GM12878 (cell line): Measurements from ENCODE around the gene MCRIP2.

Experiments
- BACH1 ChIP-seq: fragments of 450-650 bp; IDR thresholded peaks from 2 replicates; pipeline ENCODE4 v1.6.1; 2017; ENCODE audit warnings: mild to moderate bottlenecking, borderline replicate concordance
- CHD2 ChIP-seq: IDR thresholded peaks from 2 replicates; pipeline ENCODE4 v1.6.1; 2011; ENCODE audit warnings: low read depth, low read length, improper control_type of control experiment, borderline replicate concordance
- CTCF ChIP-seq, 3 experiments: IDR thresholded peaks in 2 of 3; conservative IDR thresholded peaks in 1 of 3; 2 replicates each; pipeline ENCODE4 v1.5.1; 2011; ENCODE audit warnings: low read depth in 3 of 3, low read length in 3 of 3, mild to moderate bottlenecking in 3 of 3, control low read depth in 2 of 3, moderate library complexity in 2 of 3, inconsistent platforms in 1 of 3, mixed read lengths in 1 of 3; ENCODE audit not compliant: control insufficient read depth in 2 of 3, insufficient read depth in 1 of 3; ENCODE audit errors: extremely low read depth in 1 of 3
- DPF2 ChIP-seq: fragments of 450-650 bp; IDR thresholded peaks from 2 replicates; pipeline ENCODE4 v1.6.1; 2017; ENCODE audit warnings: mild to moderate bottlenecking
- ELK1 ChIP-seq: IDR thresholded peaks from 2 replicates; pipeline ENCODE4 v1.6.1; 2012; ENCODE audit warnings: low read depth, low read length, improper control_type of control experiment
- EP300 ChIP-seq, 2 experiments: fragments of 150-350 bp in 1 of 2; IDR thresholded peaks; 2 replicates each; pipeline ENCODE4 v1.6.1; 2011 to 2012; ENCODE audit warnings: low read depth in 2 of 2, low read length in 2 of 2, borderline replicate concordance in 1 of 2, improper control_type of control experiment in 1 of 2, inconsistent platforms in 1 of 2; ENCODE audit not compliant: control insufficient read depth in 1 of 2
- JUND ChIP-seq: IDR thresholded peaks from 2 replicates; pipeline ENCODE4 v1.6.1; 2012; ENCODE audit warnings: low read depth, mild to moderate bottlenecking, low read length, improper control_type of control experiment, moderate library complexity
- MXI1 ChIP-seq: fragments of 150-350 bp; IDR thresholded peaks from 2 replicates; pipeline ENCODE4 v1.6.1; 2011; ENCODE audit warnings: low read depth, mild to moderate bottlenecking, inconsistent platforms, low read length, improper control_type of control experiment
- MYC ChIP-seq: IDR thresholded peaks from 2 replicates; pipeline ENCODE4 v1.6.1; 2011; ENCODE audit warnings: mild to moderate bottlenecking, low read length, moderate library complexity, inconsistent platforms; ENCODE audit not compliant: insufficient read depth, insufficient replicate concordance, insufficient read length, severe bottlenecking
- POLR2A ChIP-seq: IDR thresholded peaks from 2 replicates; pipeline ENCODE4 v1.6.1; 2011; ENCODE audit warnings: low read depth, mild to moderate bottlenecking, low read length
- POLR2AphosphoS5 ChIP-seq: IDR thresholded peaks from 2 replicates; pipeline ENCODE4 v1.6.1; 2011; ENCODE audit warnings: mild to moderate bottlenecking, low read length, inconsistent platforms
- RCOR1 ChIP-seq: conservative IDR thresholded peaks from 2 replicates; pipeline ENCODE4 v1.6.1; 2012; ENCODE audit warnings: low read depth, low read length, improper control_type of control experiment
- SRF ChIP-seq, 2 experiments: IDR thresholded peaks; 2 replicates each; pipeline ENCODE4 v1.6.1; 2011; ENCODE audit warnings: low read depth in 2 of 2, low read length in 2 of 2, mild to moderate bottlenecking in 1 of 2, moderate library complexity in 1 of 2
- YY1 ChIP-seq: IDR thresholded peaks from 2 replicates; pipeline ENCODE4 v1.6.1; 2011; ENCODE audit warnings: low read depth, mild to moderate bottlenecking, low read length

- TF ChIP-seq MYC (no peak), JUND (no peak), DPF2 (no peak), POLR2AphosphoS5 (no peak), MXI1 (no peak), CHD2 (no peak), RCOR1 (no peak), CTCF (IDR thresholded peaks at IDR 0.05 in 2 of 3, conservative IDR thresholded peaks at IDR 0.05 in 1 of 3; ENCODE audit: control insufficient read depth in 2 of 3, extremely low read depth in 1 of 3, insufficient read depth in 1 of 3, low read depth in 3 of 3, low read length in 3 of 3) (no peak), BACH1 (no peak), POLR2A (0 out of 2 replicates have a peak, but pooled peaks have one; percentile 25), YY1 (no peak), SRF (IDR thresholded peaks at IDR 0.05; ENCODE audit: low read depth in 2 of 2, low read length in 2 of 2) (no peak), ELK1 (no peak), EP300 (IDR thresholded peaks at IDR 0.05; ENCODE audit: borderline replicate concordance in 1 of 2, control insufficient read depth in 1 of 2, low read depth in 2 of 2, low read length in 2 of 2) (no peak)
Observed at GRCh38 chr16:646679-647172, 5.1 kb downstream of the MCRIP2 start.
